Osteocyte (in vitro differentiated cells): ENCODE measurements around the gene UBE3C. TPM values are rescaled to one million over a fixed set of nuclear protein-coding genes. Genes with fewer than 3 reads are reported as not detected.
"Not testable (repeated sequence)": the region's sequence is repeated elsewhere in the genome, so short reads cannot be mapped to it uniquely, and the experiment has no call there.

Source experiments
- DNase-seq: peaks from one replicate; pipeline ENCODE4 v3.0.0; 2021; ENCODE audit warnings: mixed read lengths; ENCODE audit not compliant: unreplicated experiment; ENCODE audit errors: extremely low spot score
- H3K27ac Mint-ChIP-seq: one replicate; pipeline ENCODE4 v1.8.0; 2021; ENCODE audit warnings: mild to moderate bottlenecking, mixed read lengths; ENCODE audit not compliant: unreplicated experiment
- H3K27me3 Mint-ChIP-seq: one replicate; pipeline ENCODE4 v1.8.0; 2021; ENCODE audit warnings: mixed read lengths; ENCODE audit not compliant: unreplicated experiment
- H3K36me3 Mint-ChIP-seq: one replicate; pipeline ENCODE4 v1.8.0; 2021; ENCODE audit warnings: mixed read lengths; ENCODE audit not compliant: unreplicated experiment
- H3K4me1 Mint-ChIP-seq: one replicate; pipeline ENCODE4 v1.8.0; 2021; ENCODE audit warnings: mixed read lengths; ENCODE audit not compliant: unreplicated experiment
- H3K4me3 Mint-ChIP-seq: one replicate; pipeline ENCODE4 v1.8.0; 2021; ENCODE audit warnings: mild to moderate bottlenecking, moderate library complexity, mixed read lengths; ENCODE audit not compliant: unreplicated experiment
- H3K9me3 Mint-ChIP-seq: one replicate; pipeline ENCODE4 v1.8.0; 2021; ENCODE audit warnings: mixed read lengths; ENCODE audit not compliant: unreplicated experiment
- total RNA-seq: library from RNA; stranded (reverse); gene quantifications from 2 replicates; pipeline ENCODE4 v1.2.1, GENCODE V29; 2021
- TF ChIP-seq, protein P1 (sequence below): fragments of 200-600 bp; sonication (generic); IDR thresholded peaks from 2 replicates; pipeline ENCODE4 v1.5.0; 2021; ENCODE audit warnings: antibody characterized with exemption, mild to moderate bottlenecking, moderate library complexity

Gene UBE3C
- total RNA-seq, 1 donor from 2014 or later, result 59.6 TPM

GRCh38 chr7:157155959-157156358 is 17.2 kb downstream of the UBE3C start:
- TF ChIP-seq, protein P1, sequence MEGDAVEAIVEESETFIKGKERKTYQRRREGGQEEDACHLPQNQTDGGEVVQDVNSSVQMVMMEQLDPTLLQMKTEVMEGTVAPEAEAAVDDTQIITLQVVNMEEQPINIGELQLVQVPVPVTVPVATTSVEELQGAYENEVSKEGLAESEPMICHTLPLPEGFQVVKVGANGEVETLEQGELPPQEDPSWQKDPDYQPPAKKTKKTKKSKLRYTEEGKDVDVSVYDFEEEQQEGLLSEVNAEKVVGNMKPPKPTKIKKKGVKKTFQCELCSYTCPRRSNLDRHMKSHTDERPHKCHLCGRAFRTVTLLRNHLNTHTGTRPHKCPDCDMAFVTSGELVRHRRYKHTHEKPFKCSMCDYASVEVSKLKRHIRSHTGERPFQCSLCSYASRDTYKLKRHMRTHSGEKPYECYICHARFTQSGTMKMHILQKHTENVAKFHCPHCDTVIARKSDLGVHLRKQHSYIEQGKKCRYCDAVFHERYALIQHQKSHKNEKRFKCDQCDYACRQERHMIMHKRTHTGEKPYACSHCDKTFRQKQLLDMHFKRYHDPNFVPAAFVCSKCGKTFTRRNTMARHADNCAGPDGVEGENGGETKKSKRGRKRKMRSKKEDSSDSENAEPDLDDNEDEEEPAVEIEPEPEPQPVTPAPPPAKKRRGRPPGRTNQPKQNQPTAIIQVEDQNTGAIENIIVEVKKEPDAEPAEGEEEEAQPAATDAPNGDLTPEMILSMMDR, result no peak
- Mint-ChIP-seq H3K4me3 (no peak overlapping the region), H3K9me3 (no peaks in the 10 kb centered on the region), H3K4me1 (peaks cover 13% of the 10 kb centered on the region), H3K27me3 (no peaks in the 10 kb centered on the region), H3K36me3 (peaks cover 2% of the 10 kb centered on the region), H3K27ac (no peak overlapping the region)
- DNase-seq, result no peak

DNA sequence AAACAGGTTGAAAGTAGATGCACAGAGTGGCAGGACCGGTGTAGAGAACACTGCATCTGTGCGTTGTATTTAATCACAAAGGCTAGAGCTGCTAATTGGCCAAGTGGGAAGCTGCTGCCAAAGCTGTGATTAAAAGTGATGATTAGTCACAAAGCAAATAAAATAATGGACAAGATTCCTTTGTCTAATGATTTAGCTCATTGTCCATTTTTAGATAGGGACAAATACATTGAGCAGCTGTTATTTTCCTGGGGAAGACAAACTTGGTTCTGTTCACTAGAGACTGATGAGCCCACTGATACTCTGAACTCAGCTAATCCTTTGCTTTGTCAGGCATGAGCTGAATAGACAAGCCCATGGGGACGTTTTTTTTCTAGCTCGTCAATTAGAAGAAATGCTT is 19.7 kb downstream of the UBE3C start:
- H3K4me1 Mint-ChIP-seq, result peaks cover 1% of the 10 kb centered on the region
- no peak for DNase-seq
- no peaks in the 10 kb centered on the region for H3K9me3 Mint-ChIP-seq
- TF ChIP-seq, protein P1, result no peak
- H3K27me3 Mint-ChIP-seq, result no peaks in the 10 kb centered on the region
- H3K27ac Mint-ChIP-seq, result no peak overlapping the region
- H3K4me3 Mint-ChIP-seq, result no peak overlapping the region
- peaks cover under 1% of the 10 kb centered on the region for H3K36me3 Mint-ChIP-seq

DNA sequence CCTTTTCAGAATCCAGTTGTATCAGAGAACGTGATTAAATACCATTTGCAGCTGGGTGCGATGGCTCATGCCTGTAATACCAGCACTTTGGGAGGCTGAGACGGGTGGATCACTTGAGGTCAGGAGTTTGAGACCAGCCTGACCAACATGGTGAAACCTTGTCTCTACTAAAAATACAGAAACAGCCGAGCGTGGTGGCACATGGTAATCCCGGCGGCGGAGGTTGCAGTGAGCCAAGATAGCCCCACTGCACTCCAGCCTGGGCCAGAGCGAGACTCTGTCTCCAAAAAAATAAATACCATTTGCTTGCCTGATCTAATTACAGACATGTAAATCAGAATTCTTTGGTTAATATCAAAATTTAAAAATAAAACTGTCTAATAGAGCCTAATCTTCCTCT is 20.8 kb downstream of the UBE3C start:
- not testable (repeated sequence) for H3K36me3 Mint-ChIP-seq, H3K27me3 Mint-ChIP-seq, H3K4me1 Mint-ChIP-seq, H3K4me3 Mint-ChIP-seq, H3K27ac Mint-ChIP-seq, H3K9me3 Mint-ChIP-seq, DNase-seq

GRCh38 chr7:157160433-157160832 is 21.7 kb downstream of the UBE3C start:
- DNase-seq, result no peak
- Mint-ChIP-seq H3K4me1 (peaks cover 1% of the 10 kb centered on the region), H3K4me3 (no peak overlapping the region), H3K27ac (no peak overlapping the region), H3K9me3 (peaks cover 3% of the 10 kb centered on the region), H3K27me3 (no peaks in the 10 kb centered on the region), H3K36me3 (peaks cover 14% of the 10 kb centered on the region)
- TF ChIP-seq, protein P1, result no peak

DNA sequence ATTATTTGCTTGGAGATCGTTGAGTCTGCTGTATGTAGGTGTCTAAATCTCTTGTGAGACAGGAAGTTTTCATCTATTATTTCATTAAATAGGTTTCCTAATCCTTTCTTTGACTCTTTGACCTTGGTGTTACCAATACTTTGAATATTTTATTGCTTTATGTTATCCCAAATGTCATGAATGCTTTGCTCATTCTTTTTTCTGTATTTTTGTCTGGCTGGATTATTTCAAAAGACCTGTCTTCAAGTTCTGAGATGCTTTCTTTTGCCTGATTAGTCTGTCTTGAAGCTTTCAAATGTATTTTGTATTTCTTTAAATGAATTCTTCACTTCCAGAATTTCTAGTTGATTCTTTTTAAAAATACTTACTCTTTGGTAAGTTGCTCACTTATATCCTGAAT is 27.3 kb downstream of the UBE3C start:
- TF ChIP-seq, protein P1, result no peak
- Mint-ChIP-seq H3K36me3 (peaks cover 37% of the 10 kb centered on the region), H3K27me3 (no peaks in the 10 kb centered on the region), H3K9me3 (peaks cover 12% of the 10 kb centered on the region), H3K4me1 (no peaks in the 10 kb centered on the region), H3K27ac (no peak overlapping the region), H3K4me3 (no peak overlapping the region)
- DNase-seq, result no peak

- DNase-seq, result no peak
- TF ChIP-seq, protein P1, result no peak
- Mint-ChIP-seq H3K27me3 (no peaks in the 10 kb centered on the region), H3K27ac (no peak overlapping the region), H3K4me3 (no peak overlapping the region), H3K4me1 (no peaks in the 10 kb centered on the region), H3K9me3 (peaks cover 12% of the 10 kb centered on the region), H3K36me3 (peaks cover 49% of the 10 kb centered on the region)
Measured at GRCh38 chr7:157168571-157168970, 29.8 kb downstream of the UBE3C start.
